RPMI8226 (cell line): ENCODE measurements around the gene SPCS1.

Experiments used
- DNase-seq: peaks from one replicate; pipeline ENCODE4 v3.0.0-alpha.2; 2015

SPCS1 gene

GRCh38 chr3:52733256-52733891 lies 27.5 kb downstream of the SPCS1 start:
- DNase-seq: no peak

- DNase-seq: no peak
Observed at GRCh38 chr3:52739730-52740129, 33.8 kb downstream of the SPCS1 start.

- peak; percentile 16 for DNase-seq
Observed at GRCh38 chr3:52742418-52743041, 36.6 kb downstream of the SPCS1 start.

GRCh38 chr3:52743152-52743551 lies 37.2 kb downstream of the SPCS1 start:
- no peak for DNase-seq

GRCh38 chr3:52743721-52744120 lies 37.8 kb downstream of the SPCS1 start:
- DNase-seq: no peak

GRCh38 chr3:52752045-52752660 lies 46.2 kb downstream of the SPCS1 start:
- DNase-seq: no peak

GRCh38 chr3:52754373-52754772 lies 48.5 kb downstream of the SPCS1 start:
- DNase-seq: no peak

- no peak for DNase-seq
Observed at GRCh38 chr3:52756141-52756540, 50.2 kb downstream of the SPCS1 start.
